Keratinocyte (primary cell): ENCODE results near the gene NMT1. TPM values are rescaled to one million over a fixed set of nuclear protein-coding genes. Genes with fewer than 3 reads are reported as not detected.

ENCODE experiments used
- DNase-seq: peaks from one replicate; pipeline ENCODE4 v3.0.0-alpha.2; 2011; ENCODE audit warnings: low read depth, missing footprints, low spot score
- FAIRE-seq: peaks from 2 replicates; lab custom pipeline; 2011; peaks lifted over from hg19 to GRCh38; lab: Jason Lieb, UNC
- H2AFZ ChIP-seq: 2 replicates; pipeline ENCODE4 v1.6.0; 2012; ENCODE audit warnings: low read length, control low read depth, inconsistent platforms; ENCODE audit not compliant: control insufficient read depth
- H3K27ac ChIP-seq: 2 replicates; pipeline ENCODE4 v1.5.1; 2011; ENCODE audit warnings: low read length; ENCODE audit not compliant: control insufficient read depth, insufficient read depth
- H3K27me3 ChIP-seq: 3 replicates; pipeline ENCODE4 v1.6.0; 2011; ENCODE audit warnings: low read length; ENCODE audit not compliant: control insufficient read depth, insufficient read depth; ENCODE audit errors: extremely low read depth
- H3K36me3 ChIP-seq, 2 experiments: 2 replicates in 1 of 2; 3 replicates in 1 of 2; pipeline ENCODE4 v1.5.1; 2011; ENCODE audit warnings: low read length in 2 of 2, mild to moderate bottlenecking in 1 of 2; ENCODE audit not compliant: control insufficient read depth in 2 of 2, insufficient read depth in 2 of 2; ENCODE audit errors: extremely low read depth in 1 of 2
- H3K4me1 ChIP-seq: 3 replicates; pipeline ENCODE4 v1.5.1; 2011; ENCODE audit warnings: low read length; ENCODE audit not compliant: control insufficient read depth, insufficient read depth; ENCODE audit errors: extremely low read depth
- H3K4me2 ChIP-seq: 3 replicates; pipeline ENCODE4 v1.6.0; 2011; ENCODE audit warnings: low read depth, low read length; ENCODE audit not compliant: control insufficient read depth, insufficient read depth; ENCODE audit errors: extremely low read depth
- H3K4me3 ChIP-seq, 3 experiments: fragments of 200-600 bp in 1 of 3; sonication (generic) in 1 of 3; 2 replicates in 2 of 3; 3 replicates in 1 of 3; pipeline ENCODE4 v1.5.1; 2011 to 2016; ENCODE audit warnings: low read length in 3 of 3, mild to moderate bottlenecking in 3 of 3, control low read depth in 2 of 3, inconsistent platforms in 1 of 3, low read depth in 1 of 3, mixed read lengths in 1 of 3, mixed run types in 1 of 3, moderate library complexity in 1 of 3; ENCODE audit not compliant: control insufficient read depth in 2 of 3, insufficient read depth in 2 of 3; ENCODE audit errors: extremely low read depth in 1 of 3
- H3K79me2 ChIP-seq: 2 replicates; pipeline ENCODE4 v1.6.0; 2012; ENCODE audit warnings: low read length; ENCODE audit not compliant: control insufficient read depth, insufficient read depth
- H3K9ac ChIP-seq: 3 replicates; pipeline ENCODE4 v1.6.0; 2011; ENCODE audit warnings: low read length; ENCODE audit not compliant: control insufficient read depth, insufficient read depth; ENCODE audit errors: extremely low read depth
- H3K9me1 ChIP-seq: 3 replicates; pipeline ENCODE4 v1.6.0; 2011; ENCODE audit warnings: low read length; ENCODE audit not compliant: control insufficient read depth, insufficient read depth; ENCODE audit errors: extremely low read depth
- H3K9me3 ChIP-seq: 2 replicates; pipeline ENCODE4 v1.5.1; 2012; ENCODE audit warnings: low read depth, low read length; ENCODE audit not compliant: control insufficient read depth
- H4K20me1 ChIP-seq: 3 replicates; pipeline ENCODE4 v1.6.0; 2011; ENCODE audit warnings: low read length; ENCODE audit not compliant: control insufficient read depth, insufficient read depth; ENCODE audit errors: extremely low read depth
- CTCF ChIP-seq, 3 experiments: IDR thresholded peaks in 1 of 3; conservative IDR thresholded peaks in 1 of 3; optimal IDR thresholded peaks in 1 of 3; 2 replicates in 2 of 3; 3 replicates in 1 of 3; pipeline versions ENCODE3 to v1.5.1; 2011; ENCODE audit warnings: low read length in 3 of 3, mild to moderate bottlenecking in 3 of 3, moderate library complexity in 2 of 3, control low read depth in 1 of 3, inconsistent platforms in 1 of 3; ENCODE audit not compliant: insufficient read depth in 2 of 3; ENCODE audit errors: extremely low read depth in 1 of 3
- EZH2 ChIP-seq: IDR thresholded peaks from one replicate; pipeline ENCODE4 v1.6.1; 2012; ENCODE audit warnings: inconsistent platforms, mild to moderate bottlenecking, low read length, moderate library complexity
- dilution Hi-C: fragments of 300-500 bp; cut with MboI; formaldehyde crosslinking; loops from one replicate; pipeline ENCODE4 v1.7.0; 2020; ENCODE audit warnings: low sequenced_read_pairs; ENCODE audit not compliant: extremely low pct_ligation_motif_present
- polyA plus RNA-seq, 5 experiments: library from polyadenylated mRNA; depleted of rRNA in 3 of 5; stranded (reverse) in 3 of 5; stranded (forward) in 1 of 5; unstranded in 1 of 5; fragments of >200 nt; gene quantifications; 1 replicate in 1 of 5; 2 replicates in 3 of 5; 3 replicates in 1 of 5; pipeline versions ENCODE4 v1.2.1 to v1.2.3, GENCODE V29; 2011 to 2012; ENCODE audit warnings: missing spikeins in 2 of 5, low read depth in 1 of 5, low replicate concordance in 1 of 5

NMT1 gene
- polyA plus RNA-seq, 1 donor (not counting 4 experiments of a cell fraction or from before 2014, with no cell fraction given), result 101 TPM

- DNase-seq (no peak), FAIRE-seq (no peak)
- Histone ChIP-seq H2AFZ (no peak overlapping the region), H3K9me3 (no peaks in the 10 kb centered on the region), H3K27me3 (no peaks in the 10 kb centered on the region), H3K36me3 (peaks cover 29 to 55% of the 10 kb centered on the region in 2 experiments), H4K20me1 (no peaks in the 10 kb centered on the region), H3K9me1 (no peaks in the 10 kb centered on the region), H3K27ac (no peak overlapping the region), H3K9ac (no peak overlapping the region), H3K4me2 (no peak overlapping the region), H3K79me2 (no peaks in the 10 kb centered on the region), H3K4me3 (no peak overlapping the region), H3K4me1 (no peaks in the 10 kb centered on the region)
- TF ChIP-seq CTCF (optimal IDR thresholded peaks at IDR 0.05 in 1 of 3, IDR thresholded peaks at IDR 0.05 in 1 of 3, conservative IDR thresholded peaks at IDR 0.05 in 1 of 3; ENCODE audit: extremely low read depth in 1 of 3, insufficient read depth in 2 of 3, low read length in 3 of 3) (no peak), EZH2 (no peak)
- dilution Hi-C loops, result no loop called here
These were observed 31.2 kb upstream of the NMT1 start for GRCh38 chr17:45029758-45030423.

GRCh38 chr17:45030733-45031132 is 30.4 kb upstream of the NMT1 start:
- no peak overlapping the region for H3K27ac ChIP-seq
- H3K79me2 ChIP-seq, result no peaks in the 10 kb centered on the region
- no peak overlapping the region for H3K4me2 ChIP-seq
- FAIRE-seq (no peak), DNase-seq (no peak)
- H3K9me1 ChIP-seq, result no peaks in the 10 kb centered on the region
- no peak overlapping the region for H3K9ac ChIP-seq
- no peaks in the 10 kb centered on the region for H4K20me1 ChIP-seq
- no peaks in the 10 kb centered on the region for H3K9me3 ChIP-seq
- no peaks in the 10 kb centered on the region for H3K27me3 ChIP-seq
- peaks cover 30 to 51% of the 10 kb centered on the region in 2 experiments for H3K36me3 ChIP-seq
- dilution Hi-C loops, result no loop called here
- no peaks in the 10 kb centered on the region for H3K4me1 ChIP-seq
- H3K4me3 ChIP-seq, result no peak overlapping the region
- no peak overlapping the region for H2AFZ ChIP-seq
- TF ChIP-seq CTCF (optimal IDR thresholded peaks at IDR 0.05 in 1 of 3, IDR thresholded peaks at IDR 0.05 in 1 of 3, conservative IDR thresholded peaks at IDR 0.05 in 1 of 3; ENCODE audit: extremely low read depth in 1 of 3, insufficient read depth in 2 of 3, low read length in 3 of 3), result no peak
- TF ChIP-seq EZH2, result no peak
